ENCODE data around the gene APP.

DNA sequence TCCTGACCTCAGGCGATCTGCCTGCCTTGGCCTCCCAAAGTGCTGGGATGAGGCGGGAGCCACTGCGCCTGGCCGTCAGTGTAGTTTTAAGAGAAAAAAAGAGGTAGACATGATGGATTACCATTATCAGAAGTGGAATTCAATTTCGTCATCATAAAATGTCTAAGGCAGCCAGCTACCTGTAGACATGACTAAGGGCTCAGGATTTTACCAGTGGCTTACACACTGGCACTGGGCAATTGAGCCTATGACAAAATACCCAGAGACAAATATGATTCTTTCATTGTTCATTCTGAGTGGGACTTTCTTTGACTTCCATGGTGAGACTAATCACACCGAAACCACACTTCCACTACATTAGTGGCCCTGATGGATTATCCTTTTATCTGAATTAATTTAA is 254.3 kb downstream of the APP start:
- TF ChIP-seq, protein P1, sequence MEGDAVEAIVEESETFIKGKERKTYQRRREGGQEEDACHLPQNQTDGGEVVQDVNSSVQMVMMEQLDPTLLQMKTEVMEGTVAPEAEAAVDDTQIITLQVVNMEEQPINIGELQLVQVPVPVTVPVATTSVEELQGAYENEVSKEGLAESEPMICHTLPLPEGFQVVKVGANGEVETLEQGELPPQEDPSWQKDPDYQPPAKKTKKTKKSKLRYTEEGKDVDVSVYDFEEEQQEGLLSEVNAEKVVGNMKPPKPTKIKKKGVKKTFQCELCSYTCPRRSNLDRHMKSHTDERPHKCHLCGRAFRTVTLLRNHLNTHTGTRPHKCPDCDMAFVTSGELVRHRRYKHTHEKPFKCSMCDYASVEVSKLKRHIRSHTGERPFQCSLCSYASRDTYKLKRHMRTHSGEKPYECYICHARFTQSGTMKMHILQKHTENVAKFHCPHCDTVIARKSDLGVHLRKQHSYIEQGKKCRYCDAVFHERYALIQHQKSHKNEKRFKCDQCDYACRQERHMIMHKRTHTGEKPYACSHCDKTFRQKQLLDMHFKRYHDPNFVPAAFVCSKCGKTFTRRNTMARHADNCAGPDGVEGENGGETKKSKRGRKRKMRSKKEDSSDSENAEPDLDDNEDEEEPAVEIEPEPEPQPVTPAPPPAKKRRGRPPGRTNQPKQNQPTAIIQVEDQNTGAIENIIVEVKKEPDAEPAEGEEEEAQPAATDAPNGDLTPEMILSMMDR (IDR thresholded peaks at IDR 0.05; ENCODE audit: insufficient read depth, low read length), result no peak
- no peak for TF ChIP-seq POLR2AphosphoS5 (IDR thresholded peaks at IDR 0.05; ENCODE audit: low read depth)
